Stomach (tissue), 4 donors: ENCODE data around the gene CNTN5.

Experiments
- CTCF ChIP-seq, 7 experiments: fragments of 450-650 bp in 4 of 7; fragments of 200-600 bp in 3 of 7; sonication (generic) in 3 of 7; IDR thresholded peaks; one replicate each; pipeline ENCODE4 v1.5.1; 2016 to 2019; ENCODE audit warnings: antibody characterized with exemption in 7 of 7, control low read depth in 2 of 7, mild to moderate bottlenecking in 1 of 7
- POLR2A ChIP-seq, 4 donors: fragments of 450-650 bp; IDR thresholded peaks; one replicate each; pipeline ENCODE4 v1.6.1; 2016; ENCODE audit warnings: antibody characterized with exemption in 4 of 4, control low read depth in 2 of 4, mild to moderate bottlenecking in 1 of 4, moderate library complexity in 1 of 4

GRCh38 chr11:99505831-99506230 lies 485.1 kb downstream of the CNTN5 start:
- no peak for TF ChIP-seq CTCF (IDR thresholded peaks at IDR 0.05)
- TF ChIP-seq POLR2A (IDR thresholded peaks at IDR 0.05): no peak
